SHP77 treated with DMSO at 0.1 percent for 48 hours (cell line): ENCODE data around the gene ZMYND10.
"Not testable (repeated sequence)": the region's sequence is repeated elsewhere in the genome, so short reads cannot be mapped to it uniquely, and the experiment has no call there.

Experiments used
- DNase-seq: peaks from one replicate; lab custom pipeline; 2025; lab: John Stamatoyannopoulos, UW

The ZMYND10 gene

DNA sequence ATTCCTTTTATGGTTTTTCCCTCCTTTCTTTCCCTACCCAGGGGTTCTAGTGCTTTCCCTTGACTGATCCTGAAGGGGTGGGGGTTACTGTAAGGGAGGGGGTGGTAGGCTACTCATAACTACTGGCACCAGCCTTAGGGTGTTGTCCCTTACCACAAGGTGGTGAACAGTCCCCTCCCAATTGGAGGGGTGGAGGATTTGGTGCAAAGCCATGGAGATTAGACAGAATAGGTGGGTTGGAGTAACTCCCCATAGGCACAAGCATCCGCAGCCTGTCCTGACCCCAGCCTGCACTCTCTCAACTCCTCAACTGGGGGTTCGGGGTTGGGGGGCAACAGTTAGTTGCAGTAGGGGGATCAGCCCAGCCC is 20.4 kb downstream of the ZMYND10 start:
- no peak for DNase-seq

DNA sequence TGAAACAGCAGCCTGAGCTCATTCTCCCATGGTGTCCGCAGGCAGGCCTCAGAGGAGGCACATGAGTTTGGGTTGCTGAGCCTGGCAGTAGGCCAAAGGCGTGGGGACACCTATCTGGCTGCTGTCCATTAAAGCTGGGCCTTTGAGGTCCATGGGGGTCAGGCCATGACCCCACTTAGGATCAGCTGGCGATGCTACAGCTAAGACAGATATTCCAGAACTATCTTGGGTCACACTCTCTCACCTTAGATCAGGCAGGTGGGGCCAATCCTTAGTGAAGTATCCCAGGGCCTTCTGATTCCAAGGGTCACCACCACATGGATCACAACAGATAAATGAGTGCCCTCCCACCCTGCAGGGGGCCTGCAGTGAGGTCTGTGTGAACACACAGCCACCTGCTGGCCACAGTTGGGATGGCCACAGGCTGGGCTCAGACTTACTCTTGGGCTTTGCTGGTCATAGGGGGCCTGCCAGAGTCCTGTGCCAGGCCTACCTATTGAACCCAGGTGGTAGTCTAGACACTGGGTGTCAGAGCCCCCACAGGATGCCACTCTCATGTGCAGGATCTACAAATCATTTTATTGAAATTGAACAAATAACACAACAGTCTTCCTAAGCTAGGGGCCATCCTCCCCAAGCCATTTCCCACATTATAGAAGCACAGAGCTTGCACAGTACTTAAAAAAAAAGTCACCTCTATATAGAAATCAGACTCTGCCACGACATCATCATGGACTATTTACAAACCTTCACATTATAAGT is 21.0 kb downstream of the ZMYND10 start:
- DNase-seq = no peak

DNA sequence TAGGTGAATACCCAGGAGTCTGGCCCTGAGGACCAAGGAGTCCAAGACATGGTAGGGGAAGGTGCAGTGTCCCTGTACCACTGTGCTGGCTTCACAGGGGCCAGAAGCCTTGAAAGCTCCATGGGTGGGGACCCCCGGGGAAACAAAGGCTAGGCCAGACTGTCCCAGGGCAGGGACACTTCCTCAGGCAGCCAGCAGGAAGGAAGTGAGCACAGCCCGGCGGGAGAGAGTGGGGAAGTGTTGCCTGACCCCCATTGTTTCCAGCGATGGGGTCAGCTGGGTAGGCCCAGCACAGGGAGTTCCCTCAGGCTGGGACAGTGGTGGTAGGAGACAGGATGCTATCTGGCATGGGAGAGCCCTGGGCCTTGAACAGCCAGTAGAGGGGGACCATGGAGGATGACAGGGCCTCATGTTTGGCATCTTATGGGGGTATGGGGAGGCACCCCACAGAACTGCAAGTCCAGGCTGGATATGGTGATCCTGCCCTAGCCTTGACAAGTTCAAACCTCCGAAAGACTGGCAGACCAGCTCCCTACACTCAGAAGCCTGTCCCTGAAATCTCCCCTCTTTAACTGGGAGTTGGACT is 21.8 kb downstream of the ZMYND10 start:
- DNase-seq = no peak

DNA sequence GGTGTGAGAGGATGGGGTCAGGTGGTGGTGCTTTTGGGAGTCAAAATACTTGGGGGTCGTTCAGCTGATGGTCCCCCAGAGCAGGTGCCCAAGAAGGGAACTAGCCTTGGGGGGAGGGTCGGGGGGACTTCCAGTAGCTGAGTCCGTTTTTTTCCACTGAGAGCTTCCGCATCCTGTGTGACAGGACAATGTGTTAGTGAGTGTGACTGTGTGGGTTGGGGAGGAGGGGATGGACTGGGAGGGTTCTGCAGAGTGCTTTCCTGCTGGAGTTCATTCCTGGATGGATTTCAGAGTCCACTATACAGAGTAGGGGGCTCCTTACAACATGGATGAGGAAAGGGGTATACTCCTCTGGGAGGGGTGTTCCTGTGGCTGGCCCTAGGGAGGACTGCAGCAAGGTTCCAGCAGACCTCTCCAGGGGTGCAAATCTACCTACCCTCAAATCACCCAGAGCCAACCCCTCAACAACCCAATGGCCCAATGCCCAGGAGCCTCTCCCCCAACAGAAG is 22.4 kb downstream of the ZMYND10 start:
- peak; percentile 18 for DNase-seq

DNA sequence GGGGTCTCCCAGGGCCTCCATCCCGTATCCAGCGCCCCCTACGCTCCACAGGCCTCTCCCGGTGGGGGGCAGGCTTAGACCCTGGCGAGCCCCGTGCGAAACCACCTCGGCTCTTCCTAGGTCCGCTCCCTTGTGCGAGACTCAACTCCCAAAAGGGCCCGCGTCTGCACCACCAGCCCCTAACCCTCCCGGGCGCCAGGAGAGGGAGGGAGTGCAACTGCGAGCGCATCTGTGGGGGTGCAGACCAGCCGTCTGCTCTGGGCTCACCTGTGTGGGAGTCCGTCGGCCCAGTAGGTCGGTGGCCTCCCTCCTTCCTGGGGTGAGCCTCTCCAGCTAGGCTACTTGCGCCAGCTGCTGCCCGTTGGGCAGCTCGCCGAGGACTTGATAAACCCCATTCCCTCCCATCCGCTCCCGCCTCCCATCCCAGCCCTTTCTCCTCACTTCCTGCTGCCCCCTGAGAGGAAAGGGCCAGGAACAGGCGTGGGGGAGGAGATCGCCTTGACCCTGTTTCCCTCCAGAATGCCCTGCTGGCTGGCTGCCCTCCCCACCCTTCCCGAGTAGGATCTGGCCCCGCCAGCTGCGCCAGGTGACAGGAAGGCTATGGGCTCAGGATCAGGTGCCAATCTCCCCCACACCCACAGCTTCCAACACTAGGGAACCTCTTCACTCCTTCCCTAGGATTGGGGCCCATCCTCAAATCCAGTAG is 23.0 kb downstream of the ZMYND10 start, which contains the start of gene HYAL2:
Gene HYAL2, minus strand, starts transcription at position 360 of the 706 bp plus-strand sequence. CDS start 2,256 bp downstream, outside the sequence.
- DNase-seq = peak; percentile 48

DNA sequence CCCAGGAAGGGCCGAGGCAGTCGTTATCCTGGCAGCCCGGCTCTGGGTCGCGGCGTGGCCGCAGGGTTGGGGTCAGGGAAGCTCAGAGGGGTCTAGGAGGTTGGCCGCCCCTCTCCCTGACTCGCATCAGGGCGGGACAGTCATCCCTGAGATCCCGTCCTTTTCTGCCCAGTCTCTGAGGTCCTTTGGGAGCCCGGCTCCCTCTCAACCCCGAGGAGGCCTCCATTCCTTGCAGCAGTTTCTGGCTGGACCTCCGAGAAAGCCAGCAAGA is 23.5 kb downstream of the ZMYND10 start:
- DNase-seq = no peak

DNA sequence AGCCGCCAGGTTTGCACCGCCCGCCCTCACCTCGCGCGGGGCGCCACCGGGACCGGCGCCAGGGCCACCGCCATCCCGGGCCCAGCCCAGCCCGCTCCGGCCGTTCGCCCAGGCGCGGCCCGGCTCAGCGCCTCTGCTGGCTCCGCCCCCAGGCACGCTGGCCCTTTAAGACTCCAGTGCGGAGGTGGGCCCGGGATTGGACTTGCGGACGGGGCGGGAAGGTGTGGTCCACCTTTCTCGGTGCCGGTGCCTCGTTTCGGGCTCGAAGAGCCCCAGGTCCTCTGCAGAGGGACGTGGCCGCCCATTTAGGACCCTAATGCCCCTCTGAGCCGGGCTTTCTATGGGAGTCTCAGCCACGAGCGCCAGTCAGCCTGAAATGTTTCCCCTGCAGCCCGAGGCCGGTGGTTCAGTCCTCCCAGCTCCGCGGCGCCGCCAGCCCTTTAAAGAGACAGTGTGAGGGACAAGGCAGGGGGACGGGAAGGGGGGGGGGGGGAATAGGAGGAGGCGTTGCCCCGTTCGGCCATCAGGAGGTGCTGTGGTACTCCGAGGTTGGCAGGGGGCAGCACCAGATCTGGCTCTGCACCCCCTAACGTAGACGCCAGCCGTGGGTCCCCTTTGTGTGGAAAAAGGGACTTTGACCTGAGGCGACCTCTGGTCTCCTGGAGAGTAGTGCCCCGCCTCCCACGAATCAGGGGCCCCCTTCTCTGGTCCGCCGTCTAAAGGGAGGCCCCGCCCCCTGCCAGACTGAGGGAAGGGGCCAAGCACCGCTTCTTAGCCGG is 24.0 kb downstream of the ZMYND10 start:
- DNase-seq = peak; percentile 78

DNA sequence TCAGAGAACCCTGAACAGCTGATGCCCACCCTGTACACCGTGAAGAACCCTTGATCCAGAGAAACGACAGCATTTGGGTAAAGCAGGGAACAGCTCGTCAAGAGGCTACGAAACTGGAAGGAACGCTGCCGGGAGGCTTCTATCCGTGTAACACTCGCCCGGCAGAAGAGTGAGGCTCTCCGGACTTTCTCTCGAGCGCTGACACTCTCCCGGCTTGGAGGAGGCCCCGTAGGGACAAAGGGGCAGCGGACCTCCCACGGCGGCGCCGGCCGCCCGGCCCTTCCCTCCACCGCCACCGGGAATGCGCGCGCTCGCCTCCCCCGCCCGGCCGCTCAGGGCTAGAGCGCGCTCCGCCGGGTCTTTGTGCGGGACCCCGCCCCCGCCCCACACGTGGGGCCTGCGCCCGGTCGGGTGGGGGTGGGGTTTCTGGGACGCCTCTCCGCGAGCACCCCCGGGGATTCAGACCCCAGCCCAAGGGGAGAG is 24.6 kb downstream of the ZMYND10 start:
- no peak for DNase-seq

DNA sequence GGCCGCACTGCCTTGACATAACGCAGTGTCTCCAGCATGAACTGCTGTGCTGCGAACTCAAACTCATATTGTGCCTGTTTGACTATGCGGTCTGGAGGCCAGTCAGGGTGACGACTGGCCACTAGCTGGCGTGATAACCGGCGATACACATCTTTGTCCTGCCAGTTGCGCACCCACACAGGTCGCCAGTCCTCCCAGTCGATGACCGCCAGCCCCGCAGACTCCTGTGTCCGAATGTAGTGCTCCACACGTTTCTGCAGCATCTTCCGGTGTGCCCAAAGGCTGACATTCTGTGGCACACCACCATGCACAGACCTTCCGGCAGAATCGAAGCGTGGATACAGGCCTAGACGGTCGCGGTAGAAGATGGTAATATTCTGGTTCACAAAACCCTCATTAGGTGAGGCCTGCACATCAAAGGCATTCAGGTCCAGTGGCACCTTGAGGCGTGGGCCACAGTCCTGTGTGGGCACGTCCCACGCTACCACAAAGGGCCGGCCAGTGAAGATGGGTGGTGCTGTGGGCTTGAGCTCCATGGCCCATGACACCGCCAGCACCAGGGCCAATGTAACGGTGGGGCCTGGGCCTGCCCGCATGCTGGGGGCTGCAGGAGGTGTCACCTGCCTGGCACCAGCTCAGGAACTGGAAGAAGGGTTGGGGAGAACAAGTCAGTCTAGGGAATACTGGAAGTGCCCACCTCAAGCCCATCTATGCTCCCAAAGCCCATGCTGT is 25.5 kb downstream of the ZMYND10 start:
- DNase-seq = no peak

DNA sequence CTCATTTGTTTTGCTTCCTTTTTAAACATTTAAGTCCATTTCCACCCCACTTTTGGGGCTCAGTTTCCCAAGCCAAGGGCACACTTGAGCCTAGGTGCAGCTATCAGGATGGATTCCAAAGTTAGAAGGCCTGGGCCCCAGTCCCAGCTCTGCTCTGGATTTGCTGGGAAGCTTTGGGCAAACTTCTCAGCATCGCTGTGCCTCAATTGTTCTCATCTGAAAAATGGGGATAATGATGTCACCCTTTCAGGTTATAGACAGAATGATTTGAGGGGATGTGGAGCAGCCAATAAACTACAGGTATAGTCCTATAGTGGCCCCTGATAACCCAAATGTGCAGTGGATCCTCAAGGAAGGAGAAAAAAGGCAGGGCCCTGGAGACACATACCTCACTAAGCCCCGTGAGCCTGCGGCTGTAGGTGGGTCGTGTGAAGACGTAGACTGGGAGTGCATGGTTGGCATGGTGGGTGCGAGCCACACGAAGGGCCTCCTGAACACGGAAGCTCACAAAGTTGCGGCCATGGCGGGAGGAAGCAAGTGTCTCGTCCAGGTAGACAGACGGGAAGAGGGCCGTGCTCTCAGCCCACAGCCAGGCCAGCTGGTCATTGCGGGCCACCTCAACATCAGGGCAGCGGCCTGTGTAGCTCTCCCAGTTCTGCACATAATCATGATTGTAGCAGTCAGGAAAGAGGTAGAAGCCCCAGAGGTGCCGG is 26.2 kb downstream of the ZMYND10 start:
- DNase-seq = no peak

DNA sequence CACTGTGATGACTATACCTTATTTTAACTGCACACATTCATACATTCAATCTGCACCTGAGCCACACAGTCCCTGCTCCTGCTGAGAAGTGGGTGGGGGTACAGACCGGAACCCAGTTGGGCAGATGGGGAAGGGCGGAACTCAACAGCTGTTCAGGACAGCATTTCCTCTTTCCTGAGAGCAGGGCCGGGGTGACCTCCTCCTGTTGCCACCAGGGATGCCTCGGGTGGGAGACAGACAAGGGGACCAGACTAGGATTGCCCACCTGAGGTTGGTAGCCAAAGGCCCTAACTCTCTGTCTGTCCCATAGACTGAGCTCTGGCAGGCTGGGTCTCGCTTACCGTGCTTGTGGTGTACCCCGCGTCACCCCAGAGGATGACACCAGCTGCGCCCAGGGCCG is 26.9 kb downstream of the ZMYND10 start:
- no peak for DNase-seq

DNA sequence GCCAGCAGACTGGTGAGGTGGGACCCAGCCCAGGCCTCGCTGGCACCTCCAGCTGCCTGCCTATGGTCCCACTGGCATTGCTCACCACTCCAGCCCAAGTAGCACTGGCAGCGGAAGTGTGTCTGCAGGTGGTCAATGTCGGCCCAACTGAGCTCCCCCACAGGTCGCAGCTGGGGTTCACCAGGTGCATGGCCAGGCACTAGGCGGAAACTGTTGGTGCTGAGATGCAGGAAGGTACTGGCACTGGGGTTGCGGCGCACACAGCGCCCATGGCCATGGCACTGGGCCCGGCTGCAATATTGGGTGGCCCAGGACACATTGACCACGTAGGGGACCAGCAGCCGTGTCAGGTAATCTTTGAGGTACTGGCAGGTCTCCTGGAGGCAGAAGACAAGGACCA is 27.4 kb downstream of the ZMYND10 start:
- no peak for DNase-seq

DNA sequence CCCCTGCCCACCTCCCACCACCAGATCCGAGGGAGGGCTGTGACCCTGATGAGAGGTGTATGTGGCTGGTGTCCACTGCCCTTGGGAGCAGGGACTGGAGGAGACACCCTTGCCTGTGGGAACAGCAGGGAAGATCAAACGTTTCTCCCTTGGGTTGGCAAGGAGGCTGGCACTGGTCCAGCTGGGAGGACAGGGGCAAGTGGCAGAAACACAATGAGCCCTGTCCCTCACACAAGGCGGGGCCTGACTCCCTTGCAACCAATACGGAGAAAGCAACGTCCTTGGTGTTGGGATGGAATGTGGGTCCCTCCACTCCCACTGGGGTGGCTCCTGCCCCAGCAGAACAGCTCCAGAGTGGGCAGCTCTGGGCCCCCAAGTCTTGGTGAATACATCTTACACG is 28.2 kb downstream of the ZMYND10 start:
- DNase-seq = no peak

DNA sequence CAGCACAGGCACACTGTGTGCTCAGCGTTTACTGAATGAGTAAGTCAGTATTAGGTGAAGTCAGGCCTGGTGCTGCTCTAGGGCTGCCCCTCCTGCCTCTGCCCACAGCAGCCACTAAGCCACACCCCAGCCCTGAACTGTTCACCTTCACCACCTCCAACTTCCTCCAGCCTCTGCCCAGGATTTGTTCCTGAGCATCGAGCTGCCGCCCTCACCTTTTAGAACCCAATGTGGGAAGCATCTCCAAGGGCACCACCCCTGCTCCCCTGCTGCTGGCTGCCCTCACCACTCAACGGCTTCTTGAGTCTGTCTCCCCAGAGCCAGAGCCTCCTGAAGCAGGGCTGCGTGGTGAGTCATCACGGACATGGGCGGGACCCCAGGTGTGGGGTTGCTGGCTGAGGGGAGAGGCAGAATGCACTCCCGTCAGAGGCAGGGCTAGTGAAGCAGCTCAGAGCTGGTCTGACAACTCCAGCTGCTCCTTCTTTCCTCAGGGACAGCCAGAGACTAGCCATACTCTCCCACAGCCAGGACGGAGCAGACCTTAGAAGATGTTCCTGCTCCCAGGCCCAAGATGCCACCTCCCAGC is 28.8 kb downstream of the ZMYND10 start:
- no peak for DNase-seq

DNA sequence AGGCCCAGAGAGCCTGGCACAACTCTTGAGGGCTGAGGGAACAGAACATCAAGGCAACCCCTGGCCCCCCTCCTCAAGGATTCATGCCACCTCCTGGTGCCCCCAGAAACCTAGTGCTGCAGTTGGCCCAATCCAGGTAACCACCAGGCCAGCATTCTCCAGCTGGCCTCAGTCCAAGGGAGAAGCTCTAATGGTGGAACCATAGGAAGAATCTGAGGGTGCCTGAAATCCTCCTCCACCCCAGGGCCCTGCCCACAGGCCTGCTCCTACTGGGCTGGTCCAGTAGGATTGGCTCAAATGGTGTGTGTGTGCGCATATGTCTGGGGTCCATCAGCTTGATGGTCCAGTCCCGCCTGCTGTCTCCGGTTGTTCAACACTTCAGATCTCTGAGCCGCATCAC is 30.7 kb downstream of the ZMYND10 start:
- DNase-seq = no peak

DNA sequence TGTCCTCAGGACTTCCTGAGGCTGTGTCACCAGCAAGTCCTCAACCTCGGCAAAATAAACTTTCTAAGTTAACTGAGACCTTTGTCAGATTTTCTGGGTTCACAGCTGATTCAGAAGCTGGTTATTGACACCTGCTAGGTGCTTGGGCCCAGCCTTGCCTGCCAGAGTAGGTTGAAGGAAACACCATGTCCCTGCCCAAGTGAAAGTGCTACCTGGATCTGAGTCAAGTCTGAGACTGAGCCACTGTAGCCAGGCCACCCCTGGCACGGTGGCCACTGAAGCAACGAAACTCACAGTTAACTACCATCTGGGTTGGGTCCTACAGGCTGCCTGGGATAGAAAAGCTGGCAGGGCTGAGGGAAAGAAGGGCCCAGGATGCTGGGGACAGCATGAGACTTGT is 31.2 kb downstream of the ZMYND10 start:
- no peak for DNase-seq

DNA sequence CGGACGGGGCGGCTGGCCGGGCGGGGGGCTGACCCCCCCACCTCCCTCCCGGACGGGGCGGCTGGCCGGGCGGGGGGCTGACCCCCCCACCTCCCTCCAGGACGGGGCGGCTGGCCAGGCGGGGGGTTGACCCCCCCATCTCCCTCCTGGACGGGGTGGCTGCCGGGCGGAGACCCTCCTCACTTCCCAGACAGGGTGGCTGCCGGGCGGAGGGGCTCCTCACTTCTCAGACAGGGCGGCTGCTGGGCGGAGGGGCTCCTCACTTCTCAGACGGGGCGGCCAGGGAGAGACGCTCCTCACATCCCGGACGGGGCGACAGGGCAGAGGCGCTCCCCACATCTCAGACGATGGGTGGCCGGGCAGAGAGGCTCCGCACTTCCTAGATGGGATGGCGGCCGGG is 33.5 kb downstream of the ZMYND10 start:
- DNase-seq = not testable (repeated sequence)

DNA sequence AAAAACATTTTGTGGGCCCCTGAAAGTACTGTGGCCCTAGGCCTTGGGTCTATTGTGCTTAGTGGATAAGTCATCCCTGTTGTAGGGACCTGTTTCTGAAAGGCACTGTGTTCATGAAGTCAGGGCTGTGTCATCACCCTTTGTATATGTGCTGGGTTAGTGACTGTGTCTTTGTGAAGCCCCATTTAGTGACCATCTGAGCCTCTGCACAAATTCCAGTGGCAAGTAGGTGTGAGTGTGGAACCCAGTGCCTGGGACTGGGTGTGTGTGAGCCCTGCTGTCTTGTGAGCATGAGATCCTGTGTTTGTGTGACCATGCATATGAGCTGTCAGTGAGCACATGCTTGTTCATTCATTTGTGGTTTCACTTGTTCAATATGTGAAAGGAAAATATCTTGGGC is 40.9 kb downstream of the ZMYND10 start:
- DNase-seq = no peak

DNA sequence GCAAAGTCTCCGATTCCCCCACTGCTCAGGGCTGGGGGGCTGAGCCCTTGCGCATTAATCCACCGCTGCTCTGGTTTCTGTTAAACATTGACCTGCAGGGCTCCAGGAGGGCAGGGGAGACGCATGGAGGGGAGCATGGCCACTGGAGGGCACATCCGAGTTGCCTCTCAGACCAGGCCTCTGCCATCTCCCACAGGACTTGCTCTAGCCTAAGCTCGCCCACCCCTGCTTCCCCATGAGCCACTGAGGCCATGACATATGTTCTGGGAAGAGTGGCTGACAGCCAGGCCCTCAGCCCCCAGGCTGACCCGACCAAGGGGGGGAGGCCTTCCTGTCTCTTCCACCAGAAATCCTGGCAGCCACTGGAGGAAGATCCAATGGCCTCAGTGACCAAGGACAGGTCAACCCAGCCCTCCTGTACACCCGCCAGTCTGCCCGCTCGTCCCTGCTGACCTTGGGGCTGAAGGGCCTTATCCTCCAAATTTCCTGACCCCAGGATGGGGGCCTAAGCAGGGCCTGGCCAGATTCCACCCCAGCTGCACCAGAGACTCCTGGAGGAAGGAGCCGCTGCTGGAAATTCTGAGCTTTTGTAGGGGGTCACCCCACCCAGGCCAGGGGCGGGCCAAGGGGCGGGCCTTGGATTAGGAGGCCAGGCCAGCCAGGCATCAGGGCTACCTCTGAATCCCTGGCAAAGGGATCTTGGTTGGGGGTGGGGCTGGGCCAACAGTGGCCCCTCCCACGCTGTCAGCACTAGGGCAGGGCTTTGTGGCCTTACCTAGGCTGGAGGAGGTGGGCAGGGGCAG is 42.3 kb downstream of the ZMYND10 start, which contains the start of gene HYAL1:
Gene HYAL1, minus strand, starts transcription at position 562 of the 803 bp plus-strand sequence. CDS start 618 bp downstream, outside the sequence.
- DNase-seq = no peak
